ENCODE measurements around the gene ATP5F1E. TPM values are rescaled to one million over a fixed set of nuclear protein-coding genes. Genes with fewer than 3 reads are reported as not detected.
A peak's percentile ranks its signal among the peaks of the same experiment; 100 is the strongest.
"Not testable (repeated sequence)": the region's sequence is repeated elsewhere in the genome, so short reads cannot be mapped to it uniquely, and the experiment has no call there.

ATP5F1E gene
- total RNA-seq, 6 donors from 2014 or later = 18.9 to 75.0 (median 32.3) TPM

DNA sequence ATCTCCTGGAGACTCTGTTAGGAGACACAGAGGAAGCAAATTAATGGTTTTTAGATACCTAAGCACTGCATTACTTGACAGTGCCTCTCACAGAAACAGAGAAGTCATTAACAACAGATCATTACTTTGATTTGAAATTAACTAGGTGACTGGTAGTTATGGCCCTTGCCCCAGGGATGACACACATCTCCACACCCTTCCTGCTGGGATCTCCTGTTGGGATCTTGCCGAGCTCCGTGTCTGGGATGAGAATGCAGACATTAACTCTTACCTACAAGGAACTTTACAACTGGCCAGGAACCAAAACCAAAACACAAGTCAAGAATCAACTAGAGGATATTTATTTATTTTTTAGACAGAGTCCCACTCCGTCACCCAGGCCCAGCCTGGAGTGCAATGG lies 12.7 kb upstream of the ATP5F1E start:
- DNase-seq (no peak), ATAC-seq (ENCODE audit: low FRiP score in 2 of 2) (no peak)
- Histone ChIP-seq H3K36me3 (no peaks in the 10 kb centered on the region), H3K4me3 (no peak overlapping the region), H3K27ac (peak overlapping the region in 1 of 4 donors; percentile 93), H3K4me1 (peaks cover 32 to 40% (median 35%) of the 10 kb centered on the region in 4 donors), H3K9me3 (no peaks in the 10 kb centered on the region), H3K27me3 (no peaks in the 10 kb centered on the region)
- WGBS, 2 donors = 80 to 85% methylated on average over 3 of the region's 3 CpGs
- no peak for TF ChIP-seq EP300 (IDR thresholded peaks at IDR 0.05)

DNA sequence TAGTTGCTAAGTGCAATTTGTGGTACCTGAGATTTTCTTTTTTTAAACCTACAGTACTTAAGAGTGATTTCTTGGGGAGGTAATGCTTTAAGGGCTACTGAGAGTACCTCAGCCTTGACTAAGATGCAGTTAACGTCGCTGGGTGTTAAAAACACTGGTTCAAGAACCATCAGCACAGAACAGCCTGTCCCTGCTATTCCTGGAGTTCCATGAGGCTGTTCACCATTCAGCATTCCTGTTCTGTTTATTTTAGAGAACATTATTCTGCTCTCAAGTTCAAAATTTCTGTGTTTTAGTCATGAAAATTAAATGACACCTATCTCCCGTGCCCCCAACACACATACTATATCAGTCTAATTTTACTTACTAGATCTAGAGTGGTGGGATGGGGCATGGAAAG lies 12.2 kb upstream of the ATP5F1E start:
- WGBS, 2 donors = 72 to 78% methylated on average over 3 of the region's 3 CpGs

DNA sequence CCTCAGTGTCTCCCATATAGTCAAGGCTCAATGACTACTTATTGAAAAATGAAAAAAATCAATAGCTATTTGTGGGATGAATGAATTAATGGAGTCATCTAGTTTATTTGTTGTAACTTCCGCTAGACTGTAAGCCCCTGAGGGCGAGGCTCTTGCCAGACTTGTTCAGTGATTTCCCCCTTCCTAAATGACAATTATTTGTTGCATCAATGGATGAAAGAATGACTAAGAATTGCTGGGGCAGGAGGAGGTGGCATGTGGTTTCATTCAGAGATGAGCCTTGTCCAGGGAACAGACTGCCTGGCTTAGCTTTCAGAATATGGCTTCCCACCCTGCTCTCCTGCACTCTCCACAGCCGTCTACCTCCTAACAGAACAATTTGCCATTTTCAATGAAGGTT lies 11.6 kb upstream of the ATP5F1E start:
- no peak for ATAC-seq (ENCODE audit: low FRiP score in 2 of 2)
- Histone ChIP-seq H3K27me3 (no peaks in the 10 kb centered on the region), H3K27ac (peak overlapping the region in 3 of 4 donors; percentile 19 to 93 (median 93)), H3K4me3 (no peak overlapping the region), H3K4me1 (peaks cover 26 to 41% (median 40%) of the 10 kb centered on the region in 4 donors), H3K9me3 (no peaks in the 10 kb centered on the region), H3K36me3 (no peaks in the 10 kb centered on the region)
- WGBS, 2 donors = 77 to 82% methylated on average over 3 of the region's 3 CpGs
- no peak for TF ChIP-seq POLR2AphosphoS5 (IDR thresholded peaks at IDR 0.05)
- no peak for TF ChIP-seq POLR2A (IDR thresholded peaks at IDR 0.05)
- TF ChIP-seq, protein P1, sequence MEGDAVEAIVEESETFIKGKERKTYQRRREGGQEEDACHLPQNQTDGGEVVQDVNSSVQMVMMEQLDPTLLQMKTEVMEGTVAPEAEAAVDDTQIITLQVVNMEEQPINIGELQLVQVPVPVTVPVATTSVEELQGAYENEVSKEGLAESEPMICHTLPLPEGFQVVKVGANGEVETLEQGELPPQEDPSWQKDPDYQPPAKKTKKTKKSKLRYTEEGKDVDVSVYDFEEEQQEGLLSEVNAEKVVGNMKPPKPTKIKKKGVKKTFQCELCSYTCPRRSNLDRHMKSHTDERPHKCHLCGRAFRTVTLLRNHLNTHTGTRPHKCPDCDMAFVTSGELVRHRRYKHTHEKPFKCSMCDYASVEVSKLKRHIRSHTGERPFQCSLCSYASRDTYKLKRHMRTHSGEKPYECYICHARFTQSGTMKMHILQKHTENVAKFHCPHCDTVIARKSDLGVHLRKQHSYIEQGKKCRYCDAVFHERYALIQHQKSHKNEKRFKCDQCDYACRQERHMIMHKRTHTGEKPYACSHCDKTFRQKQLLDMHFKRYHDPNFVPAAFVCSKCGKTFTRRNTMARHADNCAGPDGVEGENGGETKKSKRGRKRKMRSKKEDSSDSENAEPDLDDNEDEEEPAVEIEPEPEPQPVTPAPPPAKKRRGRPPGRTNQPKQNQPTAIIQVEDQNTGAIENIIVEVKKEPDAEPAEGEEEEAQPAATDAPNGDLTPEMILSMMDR (IDR thresholded peaks at IDR 0.05) = no peak
- TF ChIP-seq EP300 (IDR thresholded peaks at IDR 0.05) = no peak
- DNase-seq = no peak

More for the DNA sequence above, 12.2 kb upstream of the ATP5F1E start:
- peaks cover 29 to 41% (median 40%) of the 10 kb centered on the region in 4 donors for H3K4me1 ChIP-seq
- H3K27me3 ChIP-seq = no peaks in the 10 kb centered on the region
- ATAC-seq (ENCODE audit: low FRiP score in 2 of 2) = no peak
- H3K36me3 ChIP-seq = no peaks in the 10 kb centered on the region
- no peaks in the 10 kb centered on the region for H3K9me3 ChIP-seq
- H3K27ac ChIP-seq = peak overlapping the region in 3 of 4 donors; percentile 12 to 93 (median 19)
- peak in 1 of 2 donors; percentile 56 for DNase-seq
- TF ChIP-seq EP300 (IDR thresholded peaks at IDR 0.05) = peak in 2 of 4 donors; percentile 82 to 99
- TF ChIP-seq, protein P1 (IDR thresholded peaks at IDR 0.05) = no peak
- no peak for TF ChIP-seq POLR2A (IDR thresholded peaks at IDR 0.05)
- TF ChIP-seq POLR2AphosphoS5 (IDR thresholded peaks at IDR 0.05) = peak in 1 of 2 donors; percentile 16
- no peak overlapping the region for H3K4me3 ChIP-seq

DNA sequence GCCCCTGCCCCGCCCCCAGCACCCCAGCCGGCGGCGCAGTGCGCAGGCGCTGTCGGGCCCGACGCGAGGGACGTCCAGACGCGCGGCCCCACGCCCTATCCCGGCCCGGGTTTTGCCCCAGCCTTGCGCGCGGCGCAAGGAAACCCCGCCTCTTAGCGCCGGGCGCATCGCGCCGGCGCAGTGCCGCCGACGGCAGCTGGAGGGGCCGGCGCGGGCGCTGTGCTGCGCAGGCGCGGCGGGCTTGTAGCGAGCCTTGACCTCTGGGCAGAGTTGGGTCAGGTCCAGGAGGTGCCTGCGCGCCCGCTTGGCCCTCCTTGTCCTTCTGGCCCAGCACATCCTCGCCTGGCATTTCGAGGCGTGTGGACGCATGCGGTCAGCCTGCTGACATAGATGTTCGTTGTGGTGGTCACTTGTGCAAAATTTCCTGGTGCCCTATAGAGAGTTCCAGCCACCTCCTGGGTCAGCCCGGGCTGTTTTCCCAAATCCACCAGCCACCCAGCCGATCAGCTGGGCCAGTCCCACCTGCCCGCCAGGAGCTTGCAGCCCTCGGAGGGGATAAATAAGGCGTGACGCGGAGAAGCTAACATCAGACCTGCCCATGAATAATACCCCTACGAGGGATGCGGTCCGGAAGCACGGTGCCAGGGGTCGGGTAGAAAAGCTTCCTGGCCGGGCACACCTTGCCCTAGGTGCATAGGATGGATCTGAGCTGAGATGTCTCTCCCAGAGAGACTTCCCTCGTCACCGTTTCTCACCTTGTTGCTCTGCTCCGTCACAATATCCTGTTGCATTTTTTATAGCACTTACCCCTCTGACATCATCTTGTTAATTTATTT lies 10.9 kb upstream of the ATP5F1E start:
- DNase-seq = peak; percentile 95 to 99
- peak overlapping the region; percentile 77 to 98 (median 94) for H3K4me3 ChIP-seq
- peak; percentile 97 to 99 for ATAC-seq (ENCODE audit: low FRiP score in 2 of 2)
- no peaks in the 10 kb centered on the region for H3K27me3 ChIP-seq
- H3K9me3 ChIP-seq = no peaks in the 10 kb centered on the region
- peak overlapping the region; percentile 91 to 93 (median 93) for H3K27ac ChIP-seq
- peak; percentile 18 to 71 for TF ChIP-seq POLR2AphosphoS5 (IDR thresholded peaks at IDR 0.05)
- TF ChIP-seq POLR2A (IDR thresholded peaks at IDR 0.05) = peak in 1 of 4 donors; percentile 56
- peak in 1 of 4 donors; percentile 14 for TF ChIP-seq EP300 (IDR thresholded peaks at IDR 0.05)
- TF ChIP-seq, protein P1 (IDR thresholded peaks at IDR 0.05) = peak in 4 of 6 experiments; percentile 11 to 48 (median 39)
- 47 to 75% methylated on average over 8 to 24 of the region's 66 CpGs for WGBS, 2 donors
- H3K4me1 ChIP-seq = peaks cover 26 to 41% (median 40%) of the 10 kb centered on the region in 4 donors
- H3K36me3 ChIP-seq = peaks cover 0 to 3% (median 2%) of the 10 kb centered on the region in 4 donors

DNA sequence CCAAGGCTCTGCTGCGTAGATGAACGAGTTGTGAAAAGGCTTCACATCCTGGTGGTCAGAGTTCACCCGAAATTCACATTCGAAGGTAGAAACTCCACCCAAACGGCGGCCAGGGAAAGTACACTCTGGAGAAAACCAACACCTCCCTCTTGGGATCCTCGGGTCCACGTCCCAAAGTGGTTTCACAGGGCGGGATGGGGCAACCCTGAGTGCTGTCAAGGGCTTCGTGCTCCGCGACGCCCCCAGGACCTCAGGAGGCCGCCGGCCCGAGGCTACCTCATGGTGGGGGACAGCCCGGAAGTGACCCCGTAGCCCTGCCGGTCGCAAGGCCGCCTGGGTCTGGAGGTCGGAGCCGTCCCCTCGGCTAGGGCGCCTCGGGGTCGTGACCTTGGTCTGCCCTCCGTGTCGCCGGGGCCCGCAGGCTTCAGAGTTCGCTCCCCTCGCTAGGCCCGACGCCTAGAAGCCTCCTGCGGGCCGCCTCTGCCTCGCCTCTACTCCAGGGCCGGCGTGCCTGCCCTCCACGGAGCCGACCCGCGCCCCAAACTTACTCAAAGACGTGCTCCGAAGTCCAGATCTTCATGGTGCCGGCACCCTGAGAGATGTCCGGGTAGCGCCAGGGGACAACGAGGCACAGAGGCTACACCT lies 10.1 kb upstream of the ATP5F1E start, which contains the start of gene PRELID3B:
Gene PRELID3B (minus strand): TSS at position 636 of the 645 bp plus-strand sequence. CDS start 56 bp downstream, at position 580.
- TF ChIP-seq POLR2AphosphoS5 (IDR thresholded peaks at IDR 0.05) (no peak), POLR2A (IDR thresholded peaks at IDR 0.05) (peak in 2 of 4 donors; percentile 67 to 71)
- TF ChIP-seq, protein P1 (IDR thresholded peaks at IDR 0.05) = peak in 1 of 6 experiments; percentile 20
- DNase-seq (no peak), ATAC-seq (ENCODE audit: low FRiP score in 2 of 2) (peak; percentile 23 to 65)
- Histone ChIP-seq H3K4me1 (peaks cover 26 to 40% (median 36%) of the 10 kb centered on the region in 4 donors), H3K4me3 (peak within 1 kb of the TSS; percentile 77 to 98 (median 94)), H3K27me3 (no peaks in the 10 kb centered on the region), H3K9me3 (no peaks in the 10 kb centered on the region), H3K36me3 (peaks cover 2 to 10% (median 9%) of the 10 kb centered on the region in 4 donors), H3K27ac (peak within 1 kb of the TSS; percentile 91 to 93 (median 93))
- WGBS, 2 donors = 3% methylated on average over 42 of the region's 50 CpGs; no CpG with 5 or more reads in 1 of the 2 donors

DNA sequence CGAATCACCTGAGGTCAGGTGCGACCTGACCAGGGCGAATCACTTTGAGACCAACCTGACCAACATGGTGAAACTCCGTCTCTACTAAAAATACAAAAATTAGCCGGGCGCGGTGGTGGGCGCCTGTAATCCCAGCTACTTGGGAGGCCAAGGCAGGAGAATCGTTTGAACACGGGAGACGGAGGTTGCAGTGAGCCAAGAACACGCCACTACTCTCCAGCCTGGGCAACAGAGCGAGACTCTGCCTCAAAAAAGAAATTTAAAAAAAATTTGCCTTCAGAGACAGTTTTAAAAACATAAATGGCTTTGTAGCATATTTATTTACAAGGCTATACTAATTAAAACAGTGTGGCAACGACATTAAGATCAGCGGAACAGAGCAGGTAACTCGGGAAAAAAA lies 9.4 kb upstream of the ATP5F1E start:
- H3K4me3 ChIP-seq = peak overlapping the region in 3 of 4 donors; percentile 77 to 98 (median 96)
- H3K36me3 ChIP-seq = peaks cover 7 to 18% (median 14%) of the 10 kb centered on the region in 4 donors
- peaks cover 26 to 40% (median 35%) of the 10 kb centered on the region in 4 donors for H3K4me1 ChIP-seq
- 88 to 90% methylated on average over 16 of the region's 16 CpGs for WGBS, 2 donors
- DNase-seq; H3K9me3 ChIP-seq; H3K27me3 ChIP-seq; ATAC-seq (ENCODE audit: low FRiP score in 2 of 2): not testable (repeated sequence)
- peak overlapping the region in 1 of 4 donors; percentile 93 for H3K27ac ChIP-seq

All from upper lobe of left lung (tissue), 6 donors.